Measurements from ENCODE around the gene TCAIM. TPM values are rescaled to one million over a fixed set of nuclear protein-coding genes. Genes with fewer than 3 reads are reported as not detected.

Gene TCAIM
- total and polyA plus RNA-seq, 2 donors (not counting 3 experiments of a cell fraction or from before 2014, with no cell fraction given) = 9.2 to 18.2 TPM

GRCh38 chr3:44412365-44412764 is 73.8 kb downstream of the TCAIM start:
- no peaks in the 10 kb centered on the region for H3K27me3 ChIP-seq (ENCODE audit: control insufficient read depth in 2 of 2, insufficient read depth in 2 of 2, low read length in 2 of 2)
- ChIA-PET POLR2A (no interaction called here), CTCF (no interaction called here)
- dilution Hi-C loops (cut with MboI; ENCODE audit: extremely low pct_ligation_motif_present, low sequenced_read_pairs) (no loop called here), intact Hi-C loops (cut with micrococcal nuclease) (no loop called here)
- no peak for DNase-seq (ENCODE audit: low read depth, low spot score)
- H3K4me3 ChIP-seq (replicated peaks in 1 of 3; ENCODE audit: insufficient read depth in 1 of 3, low read depth in 1 of 3, low read length in 3 of 3) = no peak overlapping the region
- H3K9ac ChIP-seq (replicated peaks; ENCODE audit: extremely low read depth, insufficient read depth, low read length) = no peak overlapping the region
- no peak overlapping the region for H3K4me2 ChIP-seq (ENCODE audit: insufficient read depth, low read length)
- H3K36me3 ChIP-seq (ENCODE audit: control insufficient read depth in 2 of 2, extremely low read depth in 1 of 2, insufficient read depth in 2 of 2, low read length in 2 of 2) = no peaks in the 10 kb centered on the region
- no TSS peak for BruUV-seq (replicated peaks)
- no peaks in the 10 kb centered on the region for H3K9me3 ChIP-seq (replicated peaks; ENCODE audit: control insufficient read depth, insufficient read depth, low read length)
- FAIRE-seq = no peak
- H3K4me1 ChIP-seq (ENCODE audit: control insufficient read depth, extremely low read depth, insufficient read depth, low read length) = no peaks in the 10 kb centered on the region
- TF ChIP-seq CTCF (IDR thresholded peaks at IDR 0.05; ENCODE audit: extremely low read depth in 1 of 2, insufficient read depth in 1 of 2, low read depth in 1 of 2, low read length in 2 of 2) (no peak), MYC (IDR thresholded peaks at IDR 0.05; ENCODE audit: low read depth, low read length) (no peak), EZH2 (IDR thresholded peaks at IDR 0.05; ENCODE audit: borderline replicate concordance, low read depth, low read length, severe bottlenecking) (no peak), GATA2 (IDR thresholded peaks at IDR 0.05; ENCODE audit: insufficient read depth, insufficient read length, low read depth, low read length) (no peak), POLR2A (IDR thresholded peaks at IDR 0.05; ENCODE audit: low read depth, low read length) (no peak), POLR2AphosphoS5 (IDR thresholded peaks at IDR 0.05; ENCODE audit: insufficient read depth, low read depth, low read length) (no peak), JUN (IDR thresholded peaks at IDR 0.05; ENCODE audit: borderline replicate concordance, insufficient read depth, insufficient read length, low read depth) (no peak)
- TF ChIP-seq, protein P1, sequence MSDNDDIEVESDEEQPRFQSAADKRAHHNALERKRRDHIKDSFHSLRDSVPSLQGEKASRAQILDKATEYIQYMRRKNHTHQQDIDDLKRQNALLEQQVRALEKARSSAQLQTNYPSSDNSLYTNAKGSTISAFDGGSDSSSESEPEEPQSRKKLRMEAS (IDR thresholded peaks at IDR 0.05; ENCODE audit: insufficient read depth, insufficient read length) = no peak
- no peaks in the 10 kb centered on the region for H3K9me1 ChIP-seq (replicated peaks; ENCODE audit: control insufficient read depth, extremely low read depth, insufficient read depth, low read length)
- H3K79me2 ChIP-seq (ENCODE audit: control insufficient read depth, insufficient read depth, low read length) = no peaks in the 10 kb centered on the region
- H3K27ac ChIP-seq (ENCODE audit: insufficient read depth, low read depth, low read length) = no peak overlapping the region
- H4K20me1 ChIP-seq (replicated peaks; ENCODE audit: control insufficient read depth, extremely low read depth, insufficient read depth, low read length) = no peaks in the 10 kb centered on the region
- peak overlapping the region; percentile 23 for H2AFZ ChIP-seq (ENCODE audit: low read depth, low read length)
